Measurements from ENCODE around the gene HTR7.
"Not testable (repeated sequence)": the region's sequence is repeated elsewhere in the genome, so short reads cannot be mapped to it uniquely, and the experiment has no call there.

HTR7 gene

DNA sequence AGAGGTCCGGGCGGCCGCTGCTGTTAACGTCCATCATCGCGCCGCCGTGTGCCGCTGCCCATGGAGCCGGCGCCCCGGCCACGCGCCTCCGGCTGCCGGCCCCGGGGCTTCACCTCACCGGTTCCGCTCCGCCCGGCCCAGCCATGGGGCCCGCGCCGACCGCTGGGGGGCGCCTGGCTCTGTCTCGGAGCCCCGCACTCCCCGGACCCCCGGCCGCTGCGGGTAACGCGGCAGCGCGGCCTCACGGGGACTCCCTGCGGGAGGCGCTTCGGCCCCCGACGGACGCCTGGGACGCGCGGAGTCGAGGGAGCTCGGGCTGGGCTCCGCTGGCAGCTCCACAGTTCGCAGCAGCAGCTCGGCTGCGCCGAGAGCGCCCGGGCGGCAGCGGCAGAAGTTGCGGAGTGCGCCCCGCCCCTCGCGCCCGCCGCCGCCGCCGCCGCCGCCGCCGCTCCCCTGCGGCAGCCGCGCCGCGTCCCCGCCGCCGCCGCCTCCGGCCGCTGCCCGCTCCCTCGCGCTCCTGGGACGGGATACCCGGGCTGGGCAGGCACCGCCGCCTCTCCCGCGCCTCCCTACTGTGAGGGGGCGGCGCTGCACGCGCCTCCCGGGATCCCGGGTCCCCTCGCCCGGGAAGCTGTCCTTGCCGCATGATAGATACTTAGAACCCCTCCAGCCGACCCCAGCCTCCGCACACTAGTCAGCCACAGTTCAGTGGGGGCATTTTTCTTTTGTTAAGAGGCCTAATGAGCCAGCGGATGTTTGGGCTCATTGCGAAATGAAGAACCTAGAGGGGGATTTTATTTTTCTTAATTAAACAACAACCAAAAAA is at the start of gene HTR7:
Gene HTR7 (minus strand): TSS at position 405 of the 826 bp plus-strand sequence. CDS start 368 bp downstream, at position 37.
- no peak for DNase-seq

DNA sequence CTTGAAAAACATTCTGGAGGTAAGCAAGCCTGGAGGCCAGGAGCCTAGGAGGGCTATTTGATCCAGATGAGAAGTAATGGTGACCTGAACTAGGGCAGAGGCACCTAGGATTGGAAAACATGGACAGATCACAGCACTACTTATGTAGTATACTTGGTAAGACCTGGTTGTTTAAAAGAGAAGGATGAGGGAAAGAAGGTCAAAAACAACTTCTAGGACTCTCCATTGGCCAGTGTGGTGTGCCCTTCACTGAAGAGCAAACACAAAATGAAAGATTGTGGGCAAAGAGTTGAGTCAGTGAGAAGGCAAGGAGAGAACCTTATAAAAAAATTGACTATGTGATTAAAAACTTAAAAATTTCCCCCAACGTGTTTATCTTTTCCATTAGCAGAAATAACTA is 48.8 kb upstream of the HTR7 start:
- no peak for DNase-seq

DNA sequence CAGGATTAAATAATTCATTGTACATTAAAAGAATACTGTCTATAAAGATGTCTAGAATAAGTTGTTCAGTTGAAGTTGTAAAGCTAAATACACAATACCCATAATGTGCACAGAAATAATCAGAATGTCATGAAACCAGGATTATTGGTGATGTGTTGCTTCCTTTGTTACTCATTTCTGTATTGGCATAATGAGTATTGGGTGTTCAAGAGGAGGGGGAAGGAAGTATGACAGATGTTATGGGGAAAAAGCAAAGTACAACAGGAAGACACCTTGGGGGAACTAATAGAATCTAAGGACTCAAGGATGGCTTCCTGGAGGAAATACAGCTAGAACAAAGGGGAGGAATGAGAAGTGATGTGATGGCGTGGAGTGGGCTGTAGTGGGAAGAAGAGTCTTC is 48.1 kb upstream of the HTR7 start:
- DNase-seq: no peak

DNA sequence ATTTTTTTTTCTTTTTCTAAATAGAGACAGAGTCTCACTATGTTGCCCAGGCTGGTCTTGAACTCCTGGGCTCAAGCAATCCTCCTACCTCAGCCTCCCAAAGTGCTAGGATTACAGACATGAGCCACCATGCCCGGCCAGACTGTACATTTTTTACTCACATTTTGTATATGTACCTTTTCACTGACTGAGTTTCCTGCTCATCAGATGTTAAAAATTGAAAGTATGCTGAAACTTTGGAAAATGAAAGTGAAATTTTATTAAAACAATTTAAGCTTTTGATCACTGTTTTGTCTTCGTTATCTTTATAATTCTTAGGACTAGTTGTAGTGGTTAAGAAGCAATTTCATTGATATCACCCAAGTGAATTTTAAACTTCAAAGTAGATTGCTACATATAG is 39.1 kb upstream of the HTR7 start:
- DNase-seq: not testable (repeated sequence)

DNA sequence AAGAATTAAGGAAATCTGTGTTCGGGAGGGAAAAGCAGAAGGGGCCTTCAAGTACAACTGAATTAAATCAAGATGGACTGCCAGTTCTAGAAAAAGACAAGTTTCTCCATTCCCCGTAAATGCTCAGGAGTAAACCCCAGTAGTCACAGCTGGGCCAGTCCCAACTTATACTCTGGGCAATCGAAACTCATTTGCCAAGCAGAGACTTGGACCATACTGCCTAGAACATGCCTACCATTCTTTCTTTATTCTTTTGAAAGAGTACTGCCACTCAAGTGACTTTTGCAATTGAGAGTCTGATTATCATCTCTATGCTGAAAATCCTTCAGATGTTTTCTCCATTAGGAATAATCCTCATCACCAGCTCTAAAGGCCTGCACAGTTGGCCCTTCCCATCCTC is 35.4 kb upstream of the HTR7 start:
- DNase-seq: no peak

DNA sequence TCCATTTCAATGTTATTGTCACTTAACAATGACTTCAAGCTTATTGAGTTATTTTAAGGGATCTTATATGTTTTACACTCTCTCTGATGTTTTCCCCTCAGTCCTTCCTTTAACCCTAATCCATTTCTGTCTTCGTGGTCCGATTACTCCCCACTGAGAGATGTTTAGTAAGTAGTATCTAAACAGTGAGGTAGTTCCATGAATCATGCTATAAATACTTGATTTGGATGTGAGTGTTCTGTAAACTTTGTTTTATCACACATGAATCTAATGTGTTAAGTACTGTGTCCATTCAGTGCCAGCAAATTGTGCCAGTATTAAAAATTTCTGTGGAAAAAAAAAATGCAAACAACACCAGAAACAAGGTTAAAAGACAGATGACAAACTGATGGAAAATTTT is 32.5 kb upstream of the HTR7 start:
- no peak for DNase-seq

DNA sequence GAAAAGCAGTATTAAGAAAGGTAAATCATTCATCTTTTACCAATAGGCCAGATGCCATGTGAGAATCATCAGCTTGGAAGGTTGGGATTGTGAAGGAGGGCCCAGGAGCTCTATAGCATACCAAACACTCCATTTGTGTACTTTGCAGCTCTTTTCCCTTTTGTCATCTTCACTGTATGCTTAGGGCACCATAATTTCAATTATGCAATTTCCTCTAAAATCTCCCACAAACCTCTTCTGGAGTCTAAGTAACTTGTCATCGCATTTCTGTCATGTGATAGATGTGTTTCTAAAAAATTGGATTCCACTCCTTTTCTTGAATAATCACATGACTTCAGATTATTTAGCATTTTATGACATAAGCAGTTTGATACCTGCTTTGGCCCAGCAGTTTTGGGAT is 31.8 kb upstream of the HTR7 start:
- no peak for DNase-seq

DNA sequence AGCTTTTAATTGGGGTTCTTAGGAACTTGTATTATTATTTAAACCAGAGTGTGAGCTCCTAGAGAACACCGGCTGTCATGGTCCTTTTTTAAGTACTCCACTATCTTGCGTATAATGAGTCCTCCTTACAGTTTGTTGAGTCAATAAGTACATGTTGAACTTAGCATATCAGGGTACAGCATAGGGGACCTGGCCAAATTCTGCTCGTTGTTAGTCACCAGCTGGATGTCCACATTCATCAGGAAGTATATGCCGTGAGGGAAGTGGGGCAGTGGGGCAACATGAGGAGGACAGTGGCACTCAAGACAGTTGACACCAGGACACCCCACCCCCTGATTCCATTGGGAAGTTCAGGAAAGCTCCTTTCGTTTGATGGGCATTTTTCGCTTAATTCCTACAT is 30.5 kb upstream of the HTR7 start:
- DNase-seq: no peak

DNA sequence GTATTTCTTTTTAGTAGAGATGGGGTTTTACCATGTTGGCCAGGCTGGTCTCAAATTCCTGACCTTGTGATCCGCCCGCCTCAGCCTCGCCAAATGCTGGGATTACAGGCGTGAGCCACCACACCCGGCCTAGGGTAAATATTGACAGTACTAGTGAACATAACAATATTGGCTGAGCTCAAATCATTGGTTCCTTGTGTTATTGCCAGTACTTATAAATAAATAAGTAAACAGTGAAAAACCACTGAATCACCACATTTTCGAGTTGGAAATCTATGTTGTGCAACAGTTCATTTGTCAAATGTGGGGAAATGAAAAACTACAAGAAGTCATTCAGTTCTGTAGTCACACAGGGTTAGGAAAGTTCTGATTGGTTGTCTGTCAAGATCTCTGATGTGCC is 29.7 kb upstream of the HTR7 start:
- DNase-seq: no peak

DNA sequence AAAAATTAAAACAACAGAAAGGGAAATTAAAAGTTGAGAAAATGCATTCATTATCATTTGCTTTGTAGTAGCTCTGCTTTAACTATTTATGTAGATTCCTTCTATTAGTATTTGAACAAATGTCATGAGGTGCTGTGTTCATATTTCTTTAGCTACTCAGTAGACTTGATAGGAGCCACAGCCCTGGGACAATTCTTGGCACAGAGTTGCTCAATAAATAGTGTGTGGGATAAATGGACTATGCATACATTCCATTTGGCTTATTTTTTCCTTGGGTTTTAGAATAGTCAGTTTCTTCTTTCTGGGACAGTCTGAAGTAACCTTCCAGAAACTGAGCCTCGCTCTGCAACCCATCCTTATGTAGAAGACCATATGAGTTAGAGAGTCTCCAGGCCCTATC is 27.3 kb upstream of the HTR7 start:
- DNase-seq: no peak

DNA sequence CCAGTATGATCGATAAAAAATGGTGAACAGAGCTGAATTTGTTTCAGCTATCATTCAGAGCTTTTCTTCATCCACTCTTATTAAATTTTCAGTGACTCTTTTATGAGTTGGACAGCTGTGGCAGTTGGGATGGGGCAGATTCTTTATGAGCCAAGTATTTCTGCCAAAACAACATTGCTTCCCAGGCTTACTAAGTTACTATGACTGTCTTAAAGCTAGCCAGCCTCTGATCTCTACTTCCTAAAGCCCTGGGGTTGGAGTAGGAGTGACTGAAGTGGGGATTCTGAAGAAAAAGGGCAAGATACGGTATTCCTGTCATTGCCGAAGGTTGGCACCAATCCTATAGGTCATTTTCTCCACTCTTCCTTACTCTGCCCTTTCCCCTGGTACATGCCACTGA is 26.6 kb upstream of the HTR7 start:
- DNase-seq: no peak

DNA sequence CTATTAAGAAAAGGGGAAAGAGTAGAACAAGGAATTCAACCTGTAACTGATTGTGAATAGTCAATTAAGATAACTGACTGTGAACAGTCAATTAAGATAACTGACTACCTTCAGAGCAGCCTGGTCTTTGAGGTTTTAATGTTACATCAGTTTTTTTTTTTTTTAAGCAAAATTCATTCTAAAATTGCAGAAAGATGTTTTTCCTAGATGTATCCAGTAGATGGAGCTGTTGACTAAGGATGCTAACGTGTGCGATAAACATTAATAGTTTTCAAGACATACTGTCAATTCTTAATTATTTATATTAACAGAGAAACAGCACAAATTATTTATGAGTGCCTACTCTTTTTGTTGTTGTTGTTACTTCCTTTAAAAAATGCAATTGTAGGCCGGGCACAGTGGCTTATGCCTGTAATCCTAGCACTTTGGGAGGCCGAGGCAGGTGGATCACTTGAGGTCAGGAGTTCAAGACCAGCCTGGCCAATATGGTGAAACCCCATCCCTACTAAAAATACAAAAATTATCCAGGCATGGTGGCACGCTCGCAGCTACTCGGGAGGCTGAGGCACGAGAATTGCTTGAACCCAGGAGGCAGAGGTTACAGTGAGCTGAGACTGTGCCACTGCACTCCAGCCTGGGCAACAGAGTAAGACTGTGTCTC is 22.4 kb upstream of the HTR7 start:
- peak; percentile 43 for DNase-seq

DNA sequence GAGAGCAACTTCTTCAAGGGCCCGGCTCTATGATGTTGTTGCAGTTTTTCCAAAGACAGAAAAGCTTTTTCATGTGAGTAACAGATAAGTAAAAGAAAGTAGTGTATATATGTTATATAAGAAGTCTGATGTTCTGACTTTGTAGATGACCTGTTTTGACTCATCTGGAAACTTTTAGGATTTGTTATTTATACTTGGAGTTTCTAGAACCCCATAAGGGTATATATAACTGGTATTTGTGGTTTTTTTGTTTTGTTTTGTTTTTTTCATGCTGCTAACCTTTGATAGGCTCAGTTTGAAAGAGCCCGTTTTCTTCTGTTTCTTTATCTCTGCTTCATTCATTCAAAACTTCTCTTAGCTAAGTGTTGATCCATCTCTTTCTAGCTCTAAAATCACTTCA is 21.2 kb upstream of the HTR7 start:
- no peak for DNase-seq

DNA sequence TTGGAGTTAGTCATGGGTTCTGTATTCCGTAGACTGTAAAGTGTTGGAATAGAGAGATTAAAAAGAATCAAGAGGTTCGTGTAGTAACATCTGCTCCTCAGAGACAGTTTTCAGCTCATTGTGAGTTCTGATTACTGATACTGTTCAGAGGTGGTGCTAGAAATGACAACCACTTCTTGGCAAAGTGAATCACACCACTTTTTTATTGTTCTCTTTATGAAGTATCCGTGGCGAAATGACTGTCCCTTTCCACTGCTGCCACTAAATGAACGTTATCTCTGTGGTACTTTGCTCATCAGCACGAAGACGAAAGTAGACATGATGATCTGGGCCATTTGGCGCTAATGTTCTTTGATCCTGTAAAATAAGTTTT is 14.8 kb upstream of the HTR7 start:
- DNase-seq: no peak

DNA sequence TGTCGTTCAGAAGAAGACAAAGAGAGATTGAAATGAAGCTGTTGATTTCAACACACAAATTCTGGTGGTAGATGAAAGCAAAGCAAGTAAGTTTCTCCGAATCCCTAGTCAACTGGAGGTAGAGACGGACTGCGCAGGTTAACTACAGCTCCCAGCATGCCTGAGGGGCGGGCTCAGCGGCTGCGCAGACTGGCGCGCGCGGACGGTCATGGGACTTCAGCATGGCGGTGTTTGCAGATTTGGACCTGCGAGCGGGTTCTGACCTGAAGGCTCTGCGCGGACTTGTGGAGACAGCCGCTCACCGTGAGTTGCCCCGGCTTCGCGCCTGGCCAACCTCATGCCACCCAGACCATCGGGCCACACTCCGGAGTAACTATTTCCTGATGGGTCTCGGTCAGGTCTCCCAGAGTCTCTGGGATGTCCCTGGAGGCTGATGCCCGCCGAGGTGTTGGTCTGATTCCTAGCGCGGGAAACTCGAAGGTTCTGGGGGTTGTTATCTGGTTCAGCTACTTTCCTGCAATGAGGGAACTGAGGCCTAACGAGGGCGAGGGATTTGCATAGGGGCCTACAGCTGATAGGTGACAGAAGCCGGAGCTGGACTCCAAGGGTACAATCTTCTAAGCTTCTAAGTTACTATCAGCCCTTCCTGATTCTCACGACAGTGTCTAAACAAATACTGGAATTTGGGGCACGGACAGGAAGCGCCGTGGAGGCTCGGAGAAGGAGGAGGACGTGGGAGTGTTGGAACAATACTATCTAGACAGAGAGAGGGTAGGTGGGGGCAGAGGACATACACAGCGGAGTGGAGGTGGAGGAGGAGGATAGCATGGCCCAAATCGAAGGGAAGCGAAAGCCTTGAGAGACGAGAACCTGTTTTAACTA is 14.2 kb upstream of the HTR7 start, which contains the start of gene RPP30:
Gene RPP30 (plus strand): TSS at position 209 of the 882 bp plus-strand sequence. CDS start 13 bp downstream, at position 222.
- DNase-seq: peak; percentile 69

DNA sequence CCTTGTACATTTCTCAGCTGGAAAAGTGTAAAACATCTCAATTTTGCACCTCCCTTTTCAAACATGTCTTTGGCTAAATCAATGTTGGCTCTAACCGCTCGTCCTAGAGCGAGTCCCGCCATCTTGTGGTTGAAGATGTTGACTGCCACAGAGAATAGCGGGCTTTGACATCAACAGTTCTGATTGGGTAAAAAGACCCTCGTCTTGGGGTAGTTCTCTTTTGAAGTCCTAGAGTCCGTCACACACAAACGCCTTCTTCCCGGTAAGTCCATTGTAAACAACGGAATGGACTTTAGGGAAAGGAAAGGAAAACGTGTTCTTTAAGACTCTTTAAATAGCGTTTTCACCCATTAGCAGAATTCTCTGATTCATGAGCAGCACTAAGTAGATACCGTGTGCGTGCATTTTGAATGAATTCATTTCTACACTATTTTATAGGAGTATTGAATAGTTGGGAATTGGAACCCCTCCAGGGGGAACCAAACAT is 13.5 kb upstream of the HTR7 start:
- peak; percentile 60 for DNase-seq

DNA sequence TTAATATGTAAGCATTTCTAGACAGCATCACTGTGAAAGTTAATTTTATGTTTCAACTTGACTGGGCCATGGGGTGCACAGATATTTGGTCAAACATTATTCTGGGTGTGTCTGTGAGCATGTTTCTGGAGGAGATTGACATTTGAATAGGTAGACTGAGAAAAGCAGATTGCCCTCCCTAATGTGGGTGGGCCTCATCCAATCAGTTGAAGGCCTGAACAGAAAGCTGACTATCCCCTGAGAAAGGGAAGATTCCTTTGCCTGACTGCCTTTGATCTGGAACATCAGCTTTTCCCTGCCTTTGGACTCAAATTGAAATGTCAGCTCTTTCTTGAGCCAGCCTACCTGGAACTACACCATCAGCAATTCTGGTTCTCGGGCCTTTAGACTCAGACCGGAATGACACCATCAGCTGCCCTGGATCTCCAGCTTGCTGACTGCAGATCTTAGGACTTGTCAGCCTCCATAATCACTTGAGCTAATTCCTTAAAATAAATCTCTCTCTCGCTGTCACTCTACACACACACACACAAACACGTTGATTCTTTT is 8.3 kb upstream of the HTR7 start:
- no peak for DNase-seq

DNA sequence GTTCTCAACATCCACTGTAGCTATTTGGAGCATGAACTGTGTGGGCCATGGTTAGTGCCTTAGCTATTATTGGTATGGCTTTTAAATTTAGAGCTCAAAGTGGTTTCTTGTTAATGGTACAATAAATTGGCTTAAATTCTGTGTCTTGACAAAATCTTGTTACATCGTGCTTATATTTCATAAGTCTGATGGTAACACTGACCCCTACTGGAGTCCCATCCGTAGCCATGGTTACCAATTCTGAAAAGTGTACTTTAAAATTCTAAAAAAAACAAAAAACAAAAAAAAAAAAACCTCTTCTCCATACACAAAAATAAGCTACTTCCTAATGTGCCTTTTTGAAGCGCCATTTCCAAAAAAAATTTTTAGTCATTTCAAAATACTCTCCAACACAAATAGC is 7.6 kb upstream of the HTR7 start:
- DNase-seq: no peak

DNA sequence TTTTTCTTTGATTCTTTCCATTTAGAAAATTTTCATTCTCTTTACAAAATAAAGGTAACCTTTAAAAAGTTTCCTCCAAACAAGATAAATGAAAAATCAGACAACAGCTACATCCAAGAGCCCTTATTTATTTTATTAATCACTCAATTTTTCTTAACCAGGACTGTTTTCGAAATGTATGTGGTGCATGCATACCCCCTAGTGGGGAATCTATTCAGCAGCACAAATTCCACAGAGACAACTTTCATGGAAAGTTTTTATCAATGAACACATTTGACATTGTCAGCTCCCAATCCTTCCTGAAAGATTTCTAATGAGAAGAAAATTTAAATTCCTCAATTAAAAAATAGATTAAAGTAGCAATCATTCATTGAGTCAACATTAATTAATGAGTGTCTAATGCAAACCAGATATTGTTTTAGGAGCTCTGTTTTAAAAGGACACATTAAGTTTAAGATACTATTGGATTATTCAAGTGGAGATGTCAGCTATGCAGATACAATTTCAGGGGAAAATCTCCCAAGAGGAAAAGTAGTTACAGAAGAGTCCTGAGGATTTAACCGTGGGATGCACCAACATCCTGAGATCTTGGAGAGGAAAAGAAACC is 5.2 kb upstream of the HTR7 start:
- DNase-seq: no peak

DNA sequence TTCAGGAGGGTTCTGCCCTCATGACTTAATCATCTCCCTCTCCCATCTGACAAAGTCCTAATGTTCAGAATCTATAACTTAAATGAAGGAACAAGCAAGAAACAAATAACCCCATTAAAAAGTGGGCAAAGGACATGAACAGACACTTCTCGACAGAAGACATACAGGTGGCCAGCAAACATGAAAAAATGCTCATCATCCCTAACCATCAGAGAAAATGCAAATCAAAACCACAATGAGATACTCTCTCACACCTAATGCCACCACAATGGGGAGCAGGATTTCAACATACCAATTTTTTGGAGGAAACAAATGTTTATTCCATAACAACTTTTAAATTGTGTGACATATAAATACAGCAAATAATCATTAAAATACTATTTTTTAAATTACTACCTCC is 3.0 kb upstream of the HTR7 start:
- DNase-seq: no peak

DNA sequence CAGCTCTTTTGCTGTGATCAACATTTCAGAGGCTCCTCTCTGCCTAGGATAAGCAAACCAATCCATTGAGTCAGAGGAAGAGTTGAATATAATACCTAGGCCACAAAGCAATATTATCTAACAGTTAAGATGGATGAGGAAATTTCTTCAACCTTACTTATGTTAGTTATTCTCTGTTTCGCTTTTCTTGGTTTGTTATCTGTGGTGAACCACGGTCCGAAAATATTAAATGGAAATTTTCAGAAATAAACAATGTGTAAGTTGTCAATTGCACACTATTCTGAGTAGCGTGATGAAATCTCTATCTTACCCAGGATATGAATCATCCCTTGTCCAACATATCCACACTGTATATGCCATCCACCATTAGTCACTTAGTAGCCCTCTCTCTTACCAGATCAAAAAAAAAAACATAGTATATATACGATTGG is 1.5 kb upstream of the HTR7 start:
- DNase-seq: no peak

DNA sequence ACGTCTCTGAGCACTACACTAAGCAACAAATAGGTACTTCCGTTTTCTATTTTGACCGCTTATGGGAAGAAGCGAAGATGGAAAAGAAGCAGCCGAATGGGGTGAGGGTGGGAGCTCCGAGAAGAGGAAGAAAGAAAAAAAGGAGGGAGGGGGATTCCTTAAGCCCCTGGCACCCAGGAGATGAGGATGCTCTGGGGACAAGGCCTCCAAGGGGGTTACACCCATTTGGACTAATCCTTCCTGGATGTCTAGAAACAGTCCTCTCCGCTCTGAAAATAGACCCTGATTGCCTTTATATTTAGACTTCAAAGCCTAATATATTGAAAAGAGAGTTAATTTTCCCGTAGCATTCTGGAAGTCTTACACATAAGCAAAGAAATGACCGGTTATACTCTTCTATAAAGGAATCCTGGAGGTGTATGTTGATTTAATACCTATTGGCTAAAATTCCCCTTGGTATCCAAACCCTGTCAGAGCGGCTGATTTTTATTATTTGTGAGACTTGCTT is 676 bp upstream of the HTR7 start:
- DNase-seq: no peak

All from NCI-H2227 treated with DMSO at 0.1 percent for 48 hours (cell line).